ENCODE data around the gene SRCIN1.
A peak's percentile ranks its signal among the peaks of the same experiment; 100 is the strongest.

SRCIN1 gene

GRCh38 chr17:38594152-38594551 is 11.6 kb downstream of the SRCIN1 start:
- no peak overlapping the region for H2BK12ac ChIP-seq (ENCODE audit: low read length in 2 of 2)
- H2AK5ac ChIP-seq (ENCODE audit: low read length, severe bottlenecking) = no peak overlapping the region
- H3K4ac ChIP-seq (ENCODE audit: low read depth in 1 of 2, low read length in 2 of 2) = no peak overlapping the region
- H3K18ac ChIP-seq (ENCODE audit: low read depth in 1 of 2, low read length in 2 of 2) = no peak overlapping the region
- H3K9me3 ChIP-seq (ENCODE audit: control insufficient read depth, low read length) = no peaks in the 10 kb centered on the region
- DNase-seq = no peak
- no peak overlapping the region for H3K27ac ChIP-seq (ENCODE audit: low read length, poor library complexity, severe bottlenecking)
- H4K8ac ChIP-seq (ENCODE audit: low read length) = no peak overlapping the region
- 59% methylated on average over 13 of the region's 13 CpGs for WGBS
- no peak overlapping the region for H4K91ac ChIP-seq (ENCODE audit: low read length)
- no peak overlapping the region for H3K9ac ChIP-seq (ENCODE audit: low read length)
- H3K79me1 ChIP-seq (replicated peaks; ENCODE audit: low read length, poor library complexity, severe bottlenecking) = no peaks in the 10 kb centered on the region
- no peak overlapping the region for H2AFZ ChIP-seq (ENCODE audit: low read depth, low read length)
- H3K4me3 ChIP-seq (ENCODE audit: insufficient read depth in 1 of 2, low read depth in 1 of 2, low read length in 2 of 2) = no peak overlapping the region
- H3K36me3 ChIP-seq (ENCODE audit: control insufficient read depth in 1 of 2, insufficient read depth in 2 of 2, low read depth in 1 of 2, low read length in 2 of 2) = no peaks in the 10 kb centered on the region
- no peak overlapping the region for H2BK15ac ChIP-seq (ENCODE audit: low read depth, poor library complexity, severe bottlenecking)
- no peak overlapping the region for H2BK5ac ChIP-seq (ENCODE audit: low read depth, low read length, poor library complexity, severe bottlenecking)
- H3K4me2 ChIP-seq (ENCODE audit: low read length, poor library complexity, severe bottlenecking) = no peak overlapping the region
- H3K4me1 ChIP-seq (ENCODE audit: control insufficient read depth, insufficient read depth, low read depth, low read length) = peaks cover 13% of the 10 kb centered on the region
- no peak overlapping the region for H2BK120ac ChIP-seq (ENCODE audit: low read depth, low read length)
- peaks cover 80 to 97% of the 10 kb centered on the region in 2 experiments for H3K27me3 ChIP-seq (ENCODE audit: control insufficient read depth in 1 of 2, insufficient read depth in 1 of 2, low read length in 2 of 2)
- no peak overlapping the region for H3K14ac ChIP-seq (ENCODE audit: low read length in 2 of 2)
- H3K23ac ChIP-seq (ENCODE audit: low read length in 2 of 2) = no peak overlapping the region

DNA sequence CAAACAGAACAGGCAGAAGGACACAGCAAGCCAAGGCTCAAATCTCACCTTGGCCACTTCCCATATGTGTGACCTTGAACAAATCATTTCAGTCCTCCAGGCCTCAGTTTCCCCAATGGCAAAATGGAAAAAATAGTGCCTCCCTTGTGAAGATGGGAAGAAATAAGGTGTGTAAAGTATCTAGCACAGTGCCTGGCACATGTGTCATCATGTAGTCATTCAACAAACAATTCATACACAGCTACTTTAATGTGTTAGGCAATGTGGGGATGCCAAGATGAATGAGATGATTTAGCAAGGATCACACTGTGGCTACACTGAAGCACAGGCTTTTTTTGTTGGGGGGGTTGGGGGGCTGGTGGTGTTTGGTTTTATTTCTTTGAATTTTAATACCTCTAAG is 13.3 kb downstream of the SRCIN1 start:
- Histone ChIP-seq H3K9me3 (ENCODE audit: control insufficient read depth, low read length) (no peaks in the 10 kb centered on the region), H3K4me1 (ENCODE audit: control insufficient read depth, insufficient read depth, low read depth, low read length) (peaks cover 14% of the 10 kb centered on the region), H4K8ac (ENCODE audit: low read length) (no peak overlapping the region), H2AK5ac (ENCODE audit: low read length, severe bottlenecking) (no peak overlapping the region), H3K4me2 (ENCODE audit: low read length, poor library complexity, severe bottlenecking) (no peak overlapping the region), H3K23ac (ENCODE audit: low read length in 2 of 2) (no peak overlapping the region), H2BK5ac (ENCODE audit: low read depth, low read length, poor library complexity, severe bottlenecking) (no peak overlapping the region), H2BK12ac (ENCODE audit: low read length in 2 of 2) (no peak overlapping the region), H3K27ac (ENCODE audit: low read length, poor library complexity, severe bottlenecking) (no peak overlapping the region), H3K36me3 (ENCODE audit: control insufficient read depth in 1 of 2, insufficient read depth in 2 of 2, low read depth in 1 of 2, low read length in 2 of 2) (no peaks in the 10 kb centered on the region), H2BK120ac (ENCODE audit: low read depth, low read length) (no peak overlapping the region), H3K9ac (ENCODE audit: low read length) (no peak overlapping the region), H3K4me3 (ENCODE audit: insufficient read depth in 1 of 2, low read depth in 1 of 2, low read length in 2 of 2) (no peak overlapping the region), H3K79me1 (replicated peaks; ENCODE audit: low read length, poor library complexity, severe bottlenecking) (no peaks in the 10 kb centered on the region), H3K18ac (ENCODE audit: low read depth in 1 of 2, low read length in 2 of 2) (no peak overlapping the region), H3K14ac (ENCODE audit: low read length in 2 of 2) (no peak overlapping the region), H3K27me3 (ENCODE audit: control insufficient read depth in 1 of 2, insufficient read depth in 1 of 2, low read length in 2 of 2) (peaks cover 80 to 97% of the 10 kb centered on the region in 2 experiments), H3K4ac (ENCODE audit: low read depth in 1 of 2, low read length in 2 of 2) (no peak overlapping the region), H2BK15ac (ENCODE audit: low read depth, poor library complexity, severe bottlenecking) (no peak overlapping the region), H4K91ac (ENCODE audit: low read length) (no peak overlapping the region), H2AFZ (ENCODE audit: low read depth, low read length) (no peak overlapping the region)
- no peak for DNase-seq

DNA sequence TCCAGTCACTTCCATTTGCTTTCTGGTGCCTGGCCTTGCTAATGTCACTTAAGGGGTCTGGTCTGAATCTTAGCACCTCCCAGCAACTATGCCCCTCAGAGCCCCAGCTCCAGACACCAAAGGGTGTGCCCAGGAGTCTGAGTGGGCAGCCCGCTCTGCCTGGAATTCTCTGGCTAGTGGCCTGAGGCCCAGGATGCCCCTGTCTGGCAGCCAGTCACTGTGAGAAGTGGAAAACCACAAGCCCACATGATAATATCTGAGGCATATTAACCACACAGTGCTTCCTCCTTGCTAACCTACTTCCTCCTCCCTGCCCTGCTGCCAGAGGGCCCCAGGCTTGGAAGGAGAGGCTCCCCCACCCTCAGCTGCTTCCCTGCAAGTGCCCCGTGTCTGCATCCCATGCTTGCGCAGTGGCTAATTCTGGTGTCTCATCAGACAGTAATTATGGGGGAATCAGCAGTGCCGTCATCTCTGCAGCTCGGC is 14.0 kb downstream of the SRCIN1 start:
- Histone ChIP-seq H3K36me3 (ENCODE audit: control insufficient read depth in 1 of 2, insufficient read depth in 2 of 2, low read depth in 1 of 2, low read length in 2 of 2) (no peaks in the 10 kb centered on the region), H3K27ac (ENCODE audit: low read length, poor library complexity, severe bottlenecking) (peak overlapping the region; percentile 27), H3K4ac (ENCODE audit: low read depth in 1 of 2, low read length in 2 of 2) (no peak overlapping the region), H3K4me3 (ENCODE audit: insufficient read depth in 1 of 2, low read depth in 1 of 2, low read length in 2 of 2) (no peak overlapping the region), H2BK5ac (ENCODE audit: low read depth, low read length, poor library complexity, severe bottlenecking) (no peak overlapping the region), H3K18ac (ENCODE audit: low read depth in 1 of 2, low read length in 2 of 2) (no peak overlapping the region), H4K8ac (ENCODE audit: low read length) (no peak overlapping the region), H3K23ac (ENCODE audit: low read length in 2 of 2) (no peak overlapping the region), H3K9me3 (ENCODE audit: control insufficient read depth, low read length) (no peaks in the 10 kb centered on the region), H3K14ac (ENCODE audit: low read length in 2 of 2) (no peak overlapping the region), H3K4me2 (ENCODE audit: low read length, poor library complexity, severe bottlenecking) (peak overlapping the region; percentile 5), H3K27me3 (ENCODE audit: control insufficient read depth in 1 of 2, insufficient read depth in 1 of 2, low read length in 2 of 2) (peaks cover 80 to 97% of the 10 kb centered on the region in 2 experiments), H2BK12ac (ENCODE audit: low read length in 2 of 2) (no peak overlapping the region), H2BK15ac (ENCODE audit: low read depth, poor library complexity, severe bottlenecking) (no peak overlapping the region), H4K91ac (ENCODE audit: low read length) (no peak overlapping the region), H2AK5ac (ENCODE audit: low read length, severe bottlenecking) (no peak overlapping the region), H3K9ac (ENCODE audit: low read length) (no peak overlapping the region), H3K4me1 (ENCODE audit: control insufficient read depth, insufficient read depth, low read depth, low read length) (peaks cover 14% of the 10 kb centered on the region), H3K79me1 (replicated peaks; ENCODE audit: low read length, poor library complexity, severe bottlenecking) (no peaks in the 10 kb centered on the region), H2BK120ac (ENCODE audit: low read depth, low read length) (no peak overlapping the region), H2AFZ (ENCODE audit: low read depth, low read length) (no peak overlapping the region)
- no peak for DNase-seq
- WGBS = 68% methylated on average over 4 of the region's 5 CpGs

DNA sequence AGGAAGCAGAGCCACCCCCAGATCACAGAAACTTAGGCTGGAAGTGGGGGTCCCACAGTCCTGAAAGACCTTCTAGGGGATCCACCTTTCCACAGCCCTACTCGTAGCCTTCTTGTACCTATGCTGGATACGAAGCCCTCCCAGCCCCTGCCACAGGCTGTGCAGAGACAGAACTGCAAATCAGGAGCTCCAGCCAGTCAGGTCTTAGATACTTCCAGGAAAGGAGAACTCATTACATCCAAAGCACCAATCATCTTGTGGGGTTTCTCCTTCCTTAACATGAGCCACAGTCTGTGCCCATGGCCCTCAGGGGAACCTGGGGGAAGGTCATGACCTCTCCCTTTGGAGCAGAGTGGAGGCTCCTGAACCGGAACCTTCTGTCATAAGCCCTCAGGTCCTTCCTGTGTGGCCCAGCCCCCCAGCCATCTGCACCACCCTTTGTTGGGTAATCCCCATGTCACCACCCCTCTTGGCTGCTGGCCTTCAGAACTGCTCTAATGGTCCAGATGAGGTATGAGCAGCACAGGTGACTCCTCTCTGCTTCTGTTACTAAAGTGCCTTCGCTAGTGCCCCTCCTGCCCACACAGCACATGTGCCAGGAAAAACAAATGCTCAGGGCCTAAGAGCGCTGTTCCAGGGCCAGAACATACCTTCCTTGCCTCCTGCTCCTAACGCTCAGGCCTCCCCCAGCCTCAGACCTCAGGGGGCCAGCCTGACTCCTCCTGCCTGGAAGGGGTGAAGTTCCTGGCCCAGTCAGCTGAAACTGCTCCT is 14.6 kb downstream of the SRCIN1 start:
- WGBS = 70% methylated on average over 6 of the region's 6 CpGs
- H2AFZ ChIP-seq (ENCODE audit: low read depth, low read length) = no peak overlapping the region
- H3K4me1 ChIP-seq (ENCODE audit: control insufficient read depth, insufficient read depth, low read depth, low read length) = peaks cover 14% of the 10 kb centered on the region
- no peaks in the 10 kb centered on the region for H3K79me1 ChIP-seq (replicated peaks; ENCODE audit: low read length, poor library complexity, severe bottlenecking)
- H3K14ac ChIP-seq (ENCODE audit: low read length in 2 of 2) = no peak overlapping the region
- H3K27ac ChIP-seq (ENCODE audit: low read length, poor library complexity, severe bottlenecking) = peak overlapping the region; percentile 27
- no peak for DNase-seq
- H3K4me3 ChIP-seq (ENCODE audit: insufficient read depth in 1 of 2, low read depth in 1 of 2, low read length in 2 of 2) = no peak overlapping the region
- H3K4ac ChIP-seq (ENCODE audit: low read depth in 1 of 2, low read length in 2 of 2) = no peak overlapping the region
- no peak overlapping the region for H3K23ac ChIP-seq (ENCODE audit: low read length in 2 of 2)
- no peak overlapping the region for H4K8ac ChIP-seq (ENCODE audit: low read length)
- peak overlapping the region; percentile 5 for H3K4me2 ChIP-seq (ENCODE audit: low read length, poor library complexity, severe bottlenecking)
- no peak overlapping the region for H2BK12ac ChIP-seq (ENCODE audit: low read length in 2 of 2)
- H4K91ac ChIP-seq (ENCODE audit: low read length) = no peak overlapping the region
- no peak overlapping the region for H2BK120ac ChIP-seq (ENCODE audit: low read depth, low read length)
- no peaks in the 10 kb centered on the region for H3K9me3 ChIP-seq (ENCODE audit: control insufficient read depth, low read length)
- H2AK5ac ChIP-seq (ENCODE audit: low read length, severe bottlenecking) = no peak overlapping the region
- no peak overlapping the region for H2BK5ac ChIP-seq (ENCODE audit: low read depth, low read length, poor library complexity, severe bottlenecking)
- H2BK15ac ChIP-seq (ENCODE audit: low read depth, poor library complexity, severe bottlenecking) = no peak overlapping the region
- peaks cover 80 to 95% of the 10 kb centered on the region in 2 experiments for H3K27me3 ChIP-seq (ENCODE audit: control insufficient read depth in 1 of 2, insufficient read depth in 1 of 2, low read length in 2 of 2)
- H3K18ac ChIP-seq (ENCODE audit: low read depth in 1 of 2, low read length in 2 of 2) = no peak overlapping the region
- no peak overlapping the region for H3K9ac ChIP-seq (ENCODE audit: low read length)
- no peaks in the 10 kb centered on the region for H3K36me3 ChIP-seq (ENCODE audit: control insufficient read depth in 1 of 2, insufficient read depth in 2 of 2, low read depth in 1 of 2, low read length in 2 of 2)
